ENCODE measurements around the gene PCSK4.
"Not testable (repeated sequence)": the region's sequence is repeated elsewhere in the genome, so short reads cannot be mapped to it uniquely, and the experiment has no call there.

PCSK4 gene

DNA sequence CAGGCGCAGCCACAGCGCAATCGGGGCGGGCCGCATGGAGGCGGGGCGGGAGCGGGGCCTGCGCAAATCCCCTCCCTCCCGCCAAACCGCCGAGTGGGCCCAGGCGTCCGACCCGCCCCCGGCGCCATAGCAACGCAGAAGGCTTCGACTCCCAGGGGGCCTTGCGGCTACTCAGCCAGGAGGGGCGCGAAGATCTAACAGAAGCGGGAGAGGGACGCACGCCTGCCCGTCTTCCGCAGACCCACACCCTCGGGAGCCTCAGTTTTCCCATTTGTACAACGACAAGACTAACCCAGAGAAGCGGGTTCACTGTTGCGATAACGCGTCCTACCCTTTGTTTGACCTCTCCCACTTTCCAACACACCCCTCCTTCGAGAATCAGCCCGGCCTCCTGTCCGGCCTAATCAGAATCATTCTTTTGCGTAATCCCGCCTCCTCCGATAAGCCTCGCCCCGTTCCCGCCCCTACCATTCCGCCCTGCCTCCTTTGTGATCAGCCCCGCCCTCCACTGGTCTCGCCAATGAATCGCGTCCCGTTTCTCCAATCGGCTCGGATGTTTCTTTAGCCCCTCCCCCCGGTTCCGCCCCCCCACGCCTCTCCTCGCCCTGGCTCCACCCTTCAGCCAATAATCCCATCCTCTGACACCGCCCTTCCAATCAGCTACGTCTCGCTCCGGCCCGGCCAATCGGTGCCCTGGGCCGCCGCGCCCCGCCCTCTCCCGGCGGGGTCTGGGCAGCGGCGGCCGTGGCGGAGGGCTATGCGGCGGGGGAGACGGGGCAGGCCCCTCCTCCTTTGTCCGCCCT lies at the start of gene PCSK4:
PCSK4 (minus strand) TSS at position 40 of the 803 bp plus-strand sequence; CDS start at position 36, 4 bp downstream.
- DNase-seq (ENCODE audit: low read depth): peak; percentile 98
- TF ChIP-seq CTCF (IDR thresholded peaks at IDR 0.05; ENCODE audit: insufficient read depth, low read depth, low read length, missing control alignments): no peak
- H3K4me3 ChIP-seq (ENCODE audit: low read depth, low read length): peak within 1 kb of the TSS; percentile 54

DNA sequence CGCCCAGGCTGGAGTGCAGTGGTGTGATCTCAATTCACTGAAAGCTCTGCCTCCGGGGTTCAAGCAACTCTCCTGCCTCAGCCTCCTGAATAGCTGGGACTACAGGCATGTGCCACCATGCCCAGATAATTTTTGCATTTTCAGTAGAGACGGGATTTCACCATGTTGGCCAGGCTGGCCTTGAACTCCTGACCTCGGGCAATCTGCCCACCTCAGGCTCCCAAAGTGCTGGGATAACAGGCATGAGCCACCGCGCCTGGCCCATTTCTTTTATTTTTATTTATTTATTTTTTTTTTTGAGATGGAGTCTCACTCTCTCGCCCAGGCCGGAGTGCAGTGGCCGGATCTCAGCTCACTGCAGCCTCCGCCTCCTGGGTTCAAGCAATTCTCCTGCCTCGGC lies 49.6 kb upstream of the PCSK4 start:
- H3K4me3 ChIP-seq (ENCODE audit: low read depth, low read length); DNase-seq (ENCODE audit: low read depth): not testable (repeated sequence)

GRCh38 chr19:1538978-1539377 lies 48.8 kb upstream of the PCSK4 start:
- TF ChIP-seq CTCF (IDR thresholded peaks at IDR 0.05; ENCODE audit: insufficient read depth, low read depth, low read length, missing control alignments): no peak
- no peak overlapping the region for H3K4me3 ChIP-seq (ENCODE audit: low read depth, low read length)
- no peak for DNase-seq (ENCODE audit: low read depth)

- not testable (repeated sequence) for H3K4me3 ChIP-seq (ENCODE audit: low read depth, low read length); DNase-seq (ENCODE audit: low read depth)
Observed at GRCh38 chr19:1535699-1536098, 45.5 kb upstream of the PCSK4 start.

DNA sequence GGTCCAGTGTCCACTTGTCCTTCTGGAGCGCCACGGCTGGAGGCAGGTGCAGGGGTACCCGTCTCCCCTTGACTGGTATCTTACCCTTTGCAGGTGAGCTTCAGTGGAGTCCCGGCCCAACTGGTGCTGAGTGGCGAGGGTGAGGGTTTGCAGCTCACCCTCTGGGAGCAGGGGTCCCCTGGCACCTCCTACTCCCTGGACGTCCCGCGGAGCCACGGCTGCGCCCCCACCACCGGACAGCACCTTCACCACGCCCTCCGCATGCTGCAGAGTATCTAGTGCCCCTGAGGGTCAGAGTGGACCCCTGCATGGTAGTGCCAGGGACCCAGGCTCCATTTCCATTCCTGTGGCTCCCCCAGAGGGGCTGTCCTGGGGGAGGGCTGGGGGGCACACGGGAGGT lies 44.8 kb upstream of the PCSK4 start:
- no peak for TF ChIP-seq CTCF (IDR thresholded peaks at IDR 0.05; ENCODE audit: insufficient read depth, low read depth, low read length, missing control alignments)
- no peak for DNase-seq (ENCODE audit: low read depth)
- H3K4me3 ChIP-seq (ENCODE audit: low read depth, low read length): no peak overlapping the region

- no peak for DNase-seq (ENCODE audit: low read depth)
- no peak overlapping the region for H3K4me3 ChIP-seq (ENCODE audit: low read depth, low read length)
- TF ChIP-seq CTCF (IDR thresholded peaks at IDR 0.05; ENCODE audit: insufficient read depth, low read depth, low read length, missing control alignments): no peak
Observed at GRCh38 chr19:1533510-1534150, 43.5 kb upstream of the PCSK4 start.

GRCh38 chr19:1532003-1532402 lies 41.9 kb upstream of the PCSK4 start:
- DNase-seq (ENCODE audit: low read depth): no peak
- no peak for TF ChIP-seq CTCF (IDR thresholded peaks at IDR 0.05; ENCODE audit: insufficient read depth, low read depth, low read length, missing control alignments)
- H3K4me3 ChIP-seq (ENCODE audit: low read depth, low read length): no peak overlapping the region

GRCh38 chr19:1531587-1531986 lies 41.4 kb upstream of the PCSK4 start:
- no peak overlapping the region for H3K4me3 ChIP-seq (ENCODE audit: low read depth, low read length)
- no peak for DNase-seq (ENCODE audit: low read depth)
- no peak for TF ChIP-seq CTCF (IDR thresholded peaks at IDR 0.05; ENCODE audit: insufficient read depth, low read depth, low read length, missing control alignments)

DNA sequence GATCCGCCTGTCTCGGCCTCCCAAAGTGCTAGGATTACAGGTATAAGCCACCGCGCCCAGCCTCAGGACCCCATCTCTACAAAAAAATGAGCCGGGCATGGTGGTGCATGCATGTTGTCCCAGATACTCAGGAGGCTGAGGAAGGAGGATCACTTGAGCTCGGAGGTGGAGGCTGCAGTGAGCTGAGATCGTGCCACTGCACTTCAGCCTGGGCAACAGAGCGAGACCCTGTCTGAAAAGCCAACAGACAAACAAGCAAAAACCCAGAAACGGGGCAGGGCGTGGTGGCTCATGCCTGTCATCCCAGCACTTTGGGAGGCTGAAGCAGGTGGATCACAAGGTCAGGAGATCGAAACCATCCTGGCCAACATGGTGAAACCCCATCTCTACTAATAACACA lies 40.7 kb upstream of the PCSK4 start:
- not testable (repeated sequence) for DNase-seq (ENCODE audit: low read depth); H3K4me3 ChIP-seq (ENCODE audit: low read depth, low read length)

All from GM12865 (cell line).